GDM1 (cell line): ENCODE measurements around the gene ARL5C.
"Not testable (repeated sequence)": the region's sequence is repeated elsewhere in the genome, so short reads cannot be mapped to it uniquely, and the experiment has no call there.

Source experiments
- DNase-seq: peaks from one replicate; lab custom pipeline; 2025; lab: John Stamatoyannopoulos, UW

The ARL5C gene

GRCh38 chr17:39194089-39194984 lies 28.4 kb upstream of the ARL5C start:
- no peak for DNase-seq

GRCh38 chr17:39193346-39193745 lies 27.4 kb upstream of the ARL5C start:
- no peak for DNase-seq

- no peak for DNase-seq
Measured at GRCh38 chr17:39192901-39193300, 26.9 kb upstream of the ARL5C start.

GRCh38 chr17:39191750-39192510 lies 26.0 kb upstream of the ARL5C start:
- DNase-seq, result no peak

GRCh38 chr17:39187152-39187830 lies 21.3 kb upstream of the ARL5C start:
- no peak for DNase-seq

- DNase-seq, result no peak
Measured at GRCh38 chr17:39186481-39187002, 20.6 kb upstream of the ARL5C start.

GRCh38 chr17:39183720-39184119 lies 17.8 kb upstream of the ARL5C start:
- DNase-seq, result no peak

GRCh38 chr17:39183045-39183444 lies 17.1 kb upstream of the ARL5C start:
- DNase-seq, result no peak

- no peak for DNase-seq
Measured at GRCh38 chr17:39181303-39181702, 15.3 kb upstream of the ARL5C start.

- no peak for DNase-seq
Measured at GRCh38 chr17:39178536-39178935, 12.6 kb upstream of the ARL5C start.

GRCh38 chr17:39177256-39177655 lies 11.3 kb upstream of the ARL5C start:
- no peak for DNase-seq

- no peak for DNase-seq
Measured at GRCh38 chr17:39175695-39176093, 9.7 kb upstream of the ARL5C start.

- peak; percentile 61 for DNase-seq
Measured at GRCh38 chr17:39174920-39175694, 9.1 kb upstream of the ARL5C start.

GRCh38 chr17:39173526-39174274 lies 7.7 kb upstream of the ARL5C start:
- DNase-seq, result no peak

GRCh38 chr17:39173080-39173479 lies 7.1 kb upstream of the ARL5C start:
- DNase-seq, result no peak

GRCh38 chr17:39171933-39172332 lies 6.0 kb upstream of the ARL5C start:
- no peak for DNase-seq

GRCh38 chr17:39170558-39170957 lies 4.6 kb upstream of the ARL5C start:
- DNase-seq, result no peak

GRCh38 chr17:39170109-39170508 lies 4.1 kb upstream of the ARL5C start:
- DNase-seq, result no peak

- no peak for DNase-seq
Measured at GRCh38 chr17:39169518-39169917, 3.6 kb upstream of the ARL5C start.

- DNase-seq, result no peak
Measured at GRCh38 chr17:39169101-39169500, 3.1 kb upstream of the ARL5C start.

GRCh38 chr17:39168503-39168902 lies 2.5 kb upstream of the ARL5C start:
- DNase-seq, result not testable (repeated sequence)
